ENCODE results near the gene RAI14. TPM values are rescaled to one million over a fixed set of nuclear protein-coding genes. Genes with fewer than 3 reads are reported as not detected.
A peak's percentile ranks its signal among the peaks of the same experiment; 100 is the strongest.

The RAI14 gene
- total RNA-seq, 6 experiments from 2014 or later = 11.9 to 30.8 (median 20.8) TPM

GRCh38 chr5:34767180-34767579 is 111.1 kb downstream of the RAI14 start:
- ATAC-seq = peak in 3 of 4 donors; percentile 17 to 62 (median 26)
- peak in 1 of 3 donors; percentile 55 for DNase-seq
- H3K9me3 ChIP-seq = no peaks in the 10 kb centered on the region
- H3K36me3 ChIP-seq = no peaks in the 10 kb centered on the region
- intact Hi-C loops (cut with DNase I) = no loop called here
- no peak overlapping the region for H3K27ac ChIP-seq
- TF ChIP-seq POLR2A (IDR thresholded peaks at IDR 0.05) (no peak), CTCF (IDR thresholded peaks at IDR 0.05) (no peak)
- H3K4me3 ChIP-seq = no peak overlapping the region
- H3K27me3 ChIP-seq = no peaks in the 10 kb centered on the region
- WGBS (ENCODE audit: insufficient coverage, low coverage, low lambda C conversion rate, missing lambda C conversion rate) = 50% methylated on average over 2 of the region's 7 CpGs
- peaks cover 0 to 24% (median 5%) of the 10 kb centered on the region in 4 donors for H3K4me1 ChIP-seq

- H3K4me1 ChIP-seq = peaks cover 0 to 39% (median 13%) of the 10 kb centered on the region in 4 donors
- 84% methylated on average over 4 of the region's 4 CpGs for WGBS (ENCODE audit: insufficient coverage, low coverage, low lambda C conversion rate, missing lambda C conversion rate)
- TF ChIP-seq CTCF (IDR thresholded peaks at IDR 0.05) (no peak), POLR2A (IDR thresholded peaks at IDR 0.05) (no peak)
- H3K9me3 ChIP-seq = no peaks in the 10 kb centered on the region
- H3K4me3 ChIP-seq = no peak overlapping the region
- DNase-seq = no peak
- ATAC-seq = no peak
- H3K27ac ChIP-seq = no peak overlapping the region
- intact Hi-C loops (cut with DNase I) = no loop called here
- no peaks in the 10 kb centered on the region for H3K36me3 ChIP-seq
- H3K27me3 ChIP-seq = no peaks in the 10 kb centered on the region
Observed at GRCh38 chr5:34770486-34770885, 114.4 kb downstream of the RAI14 start.

- Histone ChIP-seq H3K4me1 (peaks cover 0 to 39% (median 13%) of the 10 kb centered on the region in 4 donors), H3K4me3 (no peak overlapping the region), H3K27ac (peak overlapping the region in 1 of 3 donors; percentile 27), H3K27me3 (no peaks in the 10 kb centered on the region), H3K36me3 (no peaks in the 10 kb centered on the region), H3K9me3 (no peaks in the 10 kb centered on the region)
- intact Hi-C loops (cut with DNase I) = no loop called here
- 49% methylated on average over 5 of the region's 5 CpGs for WGBS (ENCODE audit: insufficient coverage, low coverage, low lambda C conversion rate, missing lambda C conversion rate)
- no peak for DNase-seq
- no peak for TF ChIP-seq POLR2A (IDR thresholded peaks at IDR 0.05)
- no peak for TF ChIP-seq CTCF (IDR thresholded peaks at IDR 0.05)
- ATAC-seq = no peak
Observed at GRCh38 chr5:34771076-34771475, 114.9 kb downstream of the RAI14 start.

- peak overlapping the region in 2 of 3 donors; percentile 26 to 27 for H3K27ac ChIP-seq
- WGBS (ENCODE audit: insufficient coverage, low coverage, low lambda C conversion rate, missing lambda C conversion rate) = 33% methylated on average over 4 of the region's 4 CpGs
- peak; percentile 49 to 69 (median 61) for ATAC-seq
- no peaks in the 10 kb centered on the region for H3K9me3 ChIP-seq
- H3K27me3 ChIP-seq = no peaks in the 10 kb centered on the region
- TF ChIP-seq CTCF (IDR thresholded peaks at IDR 0.05) = no peak
- no peak for TF ChIP-seq POLR2A (IDR thresholded peaks at IDR 0.05)
- peaks cover 0 to 36% (median 13%) of the 10 kb centered on the region in 4 donors for H3K4me1 ChIP-seq
- intact Hi-C loops (cut with DNase I) = no loop called here
- no peak overlapping the region for H3K4me3 ChIP-seq
- H3K36me3 ChIP-seq = no peaks in the 10 kb centered on the region
- DNase-seq = no peak
Observed at GRCh38 chr5:34772267-34773098, 116.4 kb downstream of the RAI14 start.

Measured in right lobe of liver (tissue), 6 donors.